ENCODE measurements around the gene ZNF506.
"Not testable (repeated sequence)": the region's sequence is repeated elsewhere in the genome, so short reads cannot be mapped to it uniquely, and the experiment has no call there.

- not testable (repeated sequence) for TF ChIP-seq SUZ12 (IDR thresholded peaks at IDR 0.05); ELF4 (IDR thresholded peaks at IDR 0.05); NFRKB (IDR thresholded peaks at IDR 0.05); FOXA1 (IDR thresholded peaks at IDR 0.05); SP1 (IDR thresholded peaks at IDR 0.05); L3MBTL2 (conservative IDR thresholded peaks at IDR 0.05); ARNT (IDR thresholded peaks at IDR 0.05); BHLHE40 (IDR thresholded peaks at IDR 0.05; ENCODE audit: borderline replicate concordance); CTBP1 (IDR thresholded peaks at IDR 0.05; ENCODE audit: borderline replicate concordance); HDGF (IDR thresholded peaks at IDR 0.05; ENCODE audit: borderline replicate concordance); PKNOX1 (IDR thresholded peaks at IDR 0.05); LEF1 (IDR thresholded peaks at IDR 0.05; ENCODE audit: borderline replicate concordance)
These were observed 36.1 kb downstream of the ZNF506 start for GRCh38 chr19:19785476-19785875.

Data from HEK293T (cell line).